Measurements from ENCODE around the gene COX14. TPM values are rescaled to one million over a fixed set of nuclear protein-coding genes. Genes with fewer than 3 reads are reported as not detected.

The COX14 gene
- total RNA-seq, 1 experiment from 2014 or later, result 31.9 TPM

- H3K18ac ChIP-seq (ENCODE audit: insufficient read length, low read depth, low read length), result no peak overlapping the region
- no peak for DNase-seq
- H4K5ac ChIP-seq (ENCODE audit: insufficient read length, low read depth, low read length), result no peak overlapping the region
- H3K14ac ChIP-seq (ENCODE audit: insufficient read depth, low read length), result no peak overlapping the region
- H2BK120ac ChIP-seq (ENCODE audit: low read depth, low read length, poor library complexity, severe bottlenecking), result no peak overlapping the region
- H3T11ph ChIP-seq (ENCODE audit: low read length), result no peak overlapping the region
- H2AFZ ChIP-seq (ENCODE audit: low read length), result no peak overlapping the region
- no peak overlapping the region for H4K8ac ChIP-seq (replicated peaks; ENCODE audit: insufficient read length, low read depth, low read length)
- Mint-ChIP-seq H3K9me3 (no peaks in the 10 kb centered on the region), H3K27me3 (ENCODE audit: low read depth) (peaks cover 11% of the 10 kb centered on the region), H3K36me3 (ENCODE audit: insufficient read depth in 1 of 3, low read depth in 3 of 3) (no peaks in the 10 kb centered on the region; a peak in 1 of 7 replicates), H3K27ac (no peak overlapping the region), H3K4me1 (peaks cover 19 to 31% of the 10 kb centered on the region in 2 experiments), H3K4me3 (no peak overlapping the region; a peak in 1 of 5 replicates)
- no peak overlapping the region for H2BK15ac ChIP-seq (ENCODE audit: low read depth, low read length)
- H3K4ac ChIP-seq (ENCODE audit: low read depth, low read length), result no peak overlapping the region
- no peak overlapping the region for H2BK12ac ChIP-seq (ENCODE audit: insufficient read length, low read depth, low read length)
- no peaks in the 10 kb centered on the region for H3K27me3 ChIP-seq (ENCODE audit: insufficient read depth, low read length)
- H3K23me2 ChIP-seq (ENCODE audit: insufficient read length, low read depth, low read length, poor library complexity, severe bottlenecking), result no peaks in the 10 kb centered on the region
- no peak overlapping the region for H3K4me2 ChIP-seq (ENCODE audit: insufficient read depth, insufficient read length, low read length)
- no peak overlapping the region for H2BK20ac ChIP-seq (ENCODE audit: low read depth, low read length, poor library complexity, severe bottlenecking)
- H2BK5ac ChIP-seq (ENCODE audit: insufficient read length, low read length), result no peak overlapping the region
- H3K9ac ChIP-seq (ENCODE audit: extremely low read depth, insufficient read length, low read length), result no peak overlapping the region
- H3K79me1 ChIP-seq (ENCODE audit: insufficient read depth, low read depth, low read length, poor library complexity, severe bottlenecking), result no peaks in the 10 kb centered on the region
- no peak for TF ChIP-seq CTCF (conservative IDR thresholded peaks at IDR 0.05)
- no CpG with 5 or more reads among the region's 1 CpG for WGBS (ENCODE audit: extremely low coverage, insufficient read length, low lambda C conversion rate)
- no peaks in the 10 kb centered on the region for H4K20me1 ChIP-seq (ENCODE audit: control insufficient read depth, insufficient read depth, insufficient read length)
- H3K9me3 ChIP-seq (ENCODE audit: control insufficient read depth, low read depth, low read length), result no peaks in the 10 kb centered on the region
- no peak overlapping the region for H3K23ac ChIP-seq (ENCODE audit: insufficient read length, low read depth, low read length)
- no peak overlapping the region for H4K91ac ChIP-seq (ENCODE audit: insufficient read length, low read depth, low read length)
- H3K4me1 ChIP-seq (ENCODE audit: insufficient read depth, low read length), result no peaks in the 10 kb centered on the region
- H2AK5ac ChIP-seq (ENCODE audit: insufficient read length, low read length), result no peak overlapping the region
- H3K56ac ChIP-seq (ENCODE audit: insufficient read length, low read depth, low read length), result no peak overlapping the region
- H3K79me2 ChIP-seq (ENCODE audit: insufficient read depth, low read length), result no peaks in the 10 kb centered on the region
- no peak overlapping the region for H3K27ac ChIP-seq (ENCODE audit: insufficient read length, low read depth, low read length)
These were observed 36.2 kb upstream of the COX14 start for GRCh38 chr12:50075808-50076170.

Measured in H9 (cell line).